ENCODE results near the gene ZFPM1. TPM values are rescaled to one million over a fixed set of nuclear protein-coding genes. Genes with fewer than 3 reads are reported as not detected.

ZFPM1 gene
- total and polyA plus RNA-seq, 2 of the 8 experiments (the other 6 are each of a cell fraction or from before 2014, with no cell fraction given), result 0.74 to 4.8 TPM

DNA sequence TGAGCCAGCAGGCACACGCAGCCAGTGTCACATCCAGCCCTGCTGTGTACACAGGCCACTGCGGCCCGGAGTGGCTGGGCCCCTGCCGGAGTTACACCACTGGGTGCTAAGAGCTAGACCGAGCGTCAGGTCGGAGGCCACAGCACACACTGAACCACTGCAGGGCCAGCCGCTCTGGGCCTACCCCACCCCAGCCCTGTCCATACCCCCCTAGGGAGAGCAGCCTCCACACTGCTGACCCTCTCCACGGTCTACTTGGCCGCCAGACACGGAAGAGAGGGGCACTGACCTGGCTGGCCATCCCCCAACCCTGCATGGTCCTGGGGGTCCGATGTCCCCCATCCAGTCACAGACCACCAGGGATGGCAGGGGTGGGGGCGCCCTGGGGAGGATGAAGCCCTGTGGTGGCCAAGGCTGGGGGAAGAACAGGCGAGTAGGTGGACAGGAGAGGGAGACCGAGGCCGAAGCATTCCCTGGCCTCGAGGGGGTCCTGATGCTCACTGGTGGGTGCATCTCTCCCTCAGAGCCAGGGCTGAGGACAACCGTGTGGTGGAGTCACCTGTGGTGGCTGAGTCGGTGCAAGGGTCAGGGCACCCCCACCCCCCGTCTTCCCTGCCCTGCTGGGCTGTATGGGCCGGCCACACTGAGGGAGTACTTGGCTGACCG is 82.2 kb downstream of the ZFPM1 start (continued):
- no peak for TF ChIP-seq SP4 (IDR thresholded peaks at IDR 0.05; ENCODE audit: low read length)
- TF ChIP-seq CREB1 (IDR thresholded peaks at IDR 0.05), result no peak
- no peak for TF ChIP-seq SP1 (IDR thresholded peaks at IDR 0.05; ENCODE audit: low read depth, low read length)
- no peak for TF ChIP-seq CBX8 (IDR thresholded peaks at IDR 0.05; ENCODE audit: borderline replicate concordance, low read depth, low read length)
- TF ChIP-seq HDAC2 (IDR thresholded peaks at IDR 0.05; ENCODE audit: borderline replicate concordance in 1 of 2, low read depth in 2 of 2, low read length in 2 of 2), result no peak
- TF ChIP-seq PHF8 (conservative IDR thresholded peaks at IDR 0.05; ENCODE audit: low read depth, low read length), result no peak
